Measurements from ENCODE around the gene PSMB7.

Gene PSMB7

DNA sequence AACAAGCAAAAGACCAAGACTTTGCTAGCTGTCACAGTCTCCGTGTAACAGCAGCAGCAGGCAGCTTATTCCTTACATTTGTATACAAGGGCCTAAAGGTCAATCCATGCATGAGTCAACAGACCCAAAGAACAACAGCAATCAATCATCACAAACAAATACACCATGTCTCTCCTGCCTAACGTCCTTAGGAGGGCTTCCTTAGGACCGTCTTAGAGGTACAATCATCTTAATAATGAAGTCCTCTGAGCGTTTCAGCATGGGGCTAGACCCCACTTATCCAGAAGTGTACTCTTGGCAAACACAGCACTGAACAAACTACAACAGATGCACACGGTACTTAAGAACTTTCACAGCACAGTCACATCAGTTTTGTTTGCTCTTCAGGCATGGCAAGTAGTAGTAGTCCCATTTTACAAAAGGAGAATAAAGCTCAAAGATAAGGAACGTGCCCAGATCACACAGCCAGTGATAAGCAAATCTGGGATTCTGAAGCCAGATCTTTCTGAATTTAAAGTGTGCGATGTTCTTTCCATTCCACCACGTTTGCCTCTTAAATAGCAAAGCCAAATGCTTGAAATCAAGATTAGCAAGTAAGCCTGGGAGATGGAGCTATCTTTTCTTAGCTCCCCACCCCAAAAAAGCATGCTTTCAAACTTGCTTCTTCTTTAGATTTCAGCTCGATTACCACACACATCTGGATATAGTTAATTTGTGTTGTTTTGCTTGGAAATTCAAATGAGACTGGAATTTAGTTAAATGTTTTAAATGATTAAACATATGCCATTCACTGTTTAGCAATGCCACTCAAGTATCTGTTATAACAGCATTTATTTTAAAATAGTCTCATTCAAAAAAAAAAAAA is 24.2 kb downstream of the PSMB7 start:
- Histone ChIP-seq H3K9me3 (ENCODE audit: low read length) (no peaks in the 10 kb centered on the region), H3K36me3 (ENCODE audit: insufficient read depth, low read length) (peaks cover 22% of the 10 kb centered on the region; the same call in 1 of the 2 replicates), H3K4me2 (ENCODE audit: low read length) (no peak overlapping the region), H3K4me1 (ENCODE audit: insufficient read depth, low read length, severe bottlenecking) (peaks cover 3% of the 10 kb centered on the region), H4K20me1 (ENCODE audit: insufficient read depth, low read length) (no peaks in the 10 kb centered on the region), H3K4me3 (ENCODE audit: low read depth, low read length, poor library complexity, severe bottlenecking) (no peak overlapping the region), H3K79me2 (ENCODE audit: insufficient read depth, low read length) (peaks cover 68% of the 10 kb centered on the region), H3K9ac (ENCODE audit: low read length) (no peak overlapping the region), H3K9me2 (ENCODE audit: low read depth, low read length) (no peaks in the 10 kb centered on the region), H3K27me3 (ENCODE audit: insufficient read depth, low read length) (no peaks in the 10 kb centered on the region), H3F3A (ENCODE audit: insufficient read depth, low read length) (no peaks in the 10 kb centered on the region), H3K27ac (ENCODE audit: low read depth, low read length, poor library complexity, severe bottlenecking) (no peak overlapping the region), H2AFZ (ENCODE audit: low read length) (no peak overlapping the region)
- TF ChIP-seq EZH2 (IDR thresholded peaks at IDR 0.05; ENCODE audit: borderline replicate concordance, low read length), result no peak
- TF ChIP-seq, protein P1, sequence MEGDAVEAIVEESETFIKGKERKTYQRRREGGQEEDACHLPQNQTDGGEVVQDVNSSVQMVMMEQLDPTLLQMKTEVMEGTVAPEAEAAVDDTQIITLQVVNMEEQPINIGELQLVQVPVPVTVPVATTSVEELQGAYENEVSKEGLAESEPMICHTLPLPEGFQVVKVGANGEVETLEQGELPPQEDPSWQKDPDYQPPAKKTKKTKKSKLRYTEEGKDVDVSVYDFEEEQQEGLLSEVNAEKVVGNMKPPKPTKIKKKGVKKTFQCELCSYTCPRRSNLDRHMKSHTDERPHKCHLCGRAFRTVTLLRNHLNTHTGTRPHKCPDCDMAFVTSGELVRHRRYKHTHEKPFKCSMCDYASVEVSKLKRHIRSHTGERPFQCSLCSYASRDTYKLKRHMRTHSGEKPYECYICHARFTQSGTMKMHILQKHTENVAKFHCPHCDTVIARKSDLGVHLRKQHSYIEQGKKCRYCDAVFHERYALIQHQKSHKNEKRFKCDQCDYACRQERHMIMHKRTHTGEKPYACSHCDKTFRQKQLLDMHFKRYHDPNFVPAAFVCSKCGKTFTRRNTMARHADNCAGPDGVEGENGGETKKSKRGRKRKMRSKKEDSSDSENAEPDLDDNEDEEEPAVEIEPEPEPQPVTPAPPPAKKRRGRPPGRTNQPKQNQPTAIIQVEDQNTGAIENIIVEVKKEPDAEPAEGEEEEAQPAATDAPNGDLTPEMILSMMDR (IDR thresholded peaks at IDR 0.05; ENCODE audit: low read length), result no peak

DNA sequence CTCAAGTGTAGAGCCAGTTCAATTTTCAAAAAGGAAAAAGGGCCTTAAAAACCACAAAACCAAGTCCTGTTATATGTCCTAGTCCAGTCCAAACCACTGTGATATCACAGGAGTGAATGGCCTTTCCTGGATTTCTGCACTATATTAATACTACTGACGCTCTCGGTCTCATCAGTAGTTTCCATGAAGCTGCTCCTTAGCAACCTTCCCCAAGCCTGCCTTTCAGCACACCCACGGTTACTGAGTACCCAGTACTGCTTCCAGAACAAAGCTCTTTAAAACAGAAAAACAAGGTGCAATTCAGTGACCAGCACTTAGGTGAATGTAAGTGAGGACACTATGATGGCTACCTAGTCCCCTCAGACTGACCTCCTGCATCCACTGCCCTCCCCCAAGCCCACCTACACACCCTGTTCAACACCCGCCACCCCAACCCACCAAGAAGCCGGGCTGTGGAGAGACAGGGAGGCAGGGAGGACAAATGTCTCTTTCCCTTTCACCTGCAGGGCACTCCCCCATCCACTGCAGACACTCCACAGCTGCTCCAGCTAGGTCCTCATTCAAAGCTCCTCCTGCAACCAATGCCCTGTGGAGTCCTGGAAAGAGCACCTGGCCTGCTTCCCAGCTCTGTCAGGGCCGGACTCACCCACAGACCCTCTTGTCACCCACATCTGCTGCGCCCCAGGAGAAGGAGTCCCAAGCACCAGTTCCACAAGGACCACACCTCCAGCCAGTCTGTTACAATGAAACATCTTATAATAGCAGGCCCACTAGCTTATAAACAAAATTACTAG is 25.9 kb downstream of the PSMB7 start:
- no peak overlapping the region for H3K9ac ChIP-seq (ENCODE audit: low read length)
- H2AFZ ChIP-seq (ENCODE audit: low read length), result no peak overlapping the region
- peaks cover 66% of the 10 kb centered on the region for H3K79me2 ChIP-seq (ENCODE audit: insufficient read depth, low read length)
- no peaks in the 10 kb centered on the region for H3K9me2 ChIP-seq (ENCODE audit: low read depth, low read length)
- no peaks in the 10 kb centered on the region for H3K9me3 ChIP-seq (ENCODE audit: low read length)
- no peak overlapping the region for H3K4me2 ChIP-seq (ENCODE audit: low read length)
- peaks cover 2% of the 10 kb centered on the region for H3K4me1 ChIP-seq (ENCODE audit: insufficient read depth, low read length, severe bottlenecking)
- H3K27ac ChIP-seq (ENCODE audit: low read depth, low read length, poor library complexity, severe bottlenecking), result no peak overlapping the region
- no peaks in the 10 kb centered on the region for H4K20me1 ChIP-seq (ENCODE audit: insufficient read depth, low read length)
- TF ChIP-seq EZH2 (IDR thresholded peaks at IDR 0.05; ENCODE audit: borderline replicate concordance, low read length), result no peak
- TF ChIP-seq, protein P1 (IDR thresholded peaks at IDR 0.05; ENCODE audit: low read length), result no peak
- H3F3A ChIP-seq (ENCODE audit: insufficient read depth, low read length), result no peaks in the 10 kb centered on the region
- H3K4me3 ChIP-seq (ENCODE audit: low read depth, low read length, poor library complexity, severe bottlenecking), result no peak overlapping the region
- H3K27me3 ChIP-seq (ENCODE audit: insufficient read depth, low read length), result no peaks in the 10 kb centered on the region
- H3K36me3 ChIP-seq (ENCODE audit: insufficient read depth, low read length), result peaks cover 21% of the 10 kb centered on the region; the same call in 1 of the 2 replicates

DNA sequence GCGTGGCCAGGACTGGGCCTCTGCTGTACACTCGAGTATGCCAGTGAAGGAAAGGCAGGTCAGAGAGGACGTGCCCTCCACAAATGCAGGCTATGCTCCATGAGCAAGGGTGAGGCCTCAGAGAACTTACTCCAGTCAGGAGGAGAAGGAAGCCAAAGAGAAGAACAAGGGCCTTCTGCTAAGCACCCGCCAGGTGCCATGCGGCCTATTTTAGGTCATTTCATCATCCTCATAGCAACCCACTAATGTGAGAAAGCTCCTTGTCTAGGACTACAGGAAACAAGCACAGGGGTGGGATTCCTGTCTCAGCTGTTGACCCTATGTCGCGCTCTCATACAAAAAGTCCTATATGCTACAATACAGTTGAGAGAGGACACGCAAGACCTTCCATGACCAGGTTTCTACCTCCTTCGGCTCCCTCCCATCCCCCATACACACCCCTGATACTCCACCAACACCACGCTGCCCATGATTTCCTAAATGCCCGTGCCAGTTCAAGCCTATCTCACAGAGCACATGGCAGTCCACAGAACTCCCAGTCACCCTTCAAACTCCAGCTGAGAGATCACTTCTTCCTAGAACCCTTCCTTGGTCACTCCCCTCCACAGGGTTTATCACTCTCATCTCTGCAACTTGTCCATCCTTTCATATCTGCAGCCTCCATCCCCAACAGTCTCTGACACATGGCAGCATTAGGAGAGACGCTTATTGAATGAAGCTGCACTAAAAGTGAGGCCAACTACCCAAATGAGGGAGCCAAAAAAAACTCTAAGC is 26.8 kb downstream of the PSMB7 start:
- peaks cover 65% of the 10 kb centered on the region for H3K79me2 ChIP-seq (ENCODE audit: insufficient read depth, low read length)
- H4K20me1 ChIP-seq (ENCODE audit: insufficient read depth, low read length), result no peaks in the 10 kb centered on the region
- no peak overlapping the region for H3K9ac ChIP-seq (ENCODE audit: low read length)
- no peak overlapping the region for H3K4me3 ChIP-seq (ENCODE audit: low read depth, low read length, poor library complexity, severe bottlenecking)
- H3K9me3 ChIP-seq (ENCODE audit: low read length), result no peaks in the 10 kb centered on the region
- no peaks in the 10 kb centered on the region for H3F3A ChIP-seq (ENCODE audit: insufficient read depth, low read length)
- TF ChIP-seq, protein P1 (IDR thresholded peaks at IDR 0.05; ENCODE audit: low read length), result no peak
- no peak for TF ChIP-seq EZH2 (IDR thresholded peaks at IDR 0.05; ENCODE audit: borderline replicate concordance, low read length)
- no peak overlapping the region for H3K4me2 ChIP-seq (ENCODE audit: low read length)
- no peaks in the 10 kb centered on the region for H3K4me1 ChIP-seq (ENCODE audit: insufficient read depth, low read length, severe bottlenecking)
- no peak overlapping the region for H2AFZ ChIP-seq (ENCODE audit: low read length)
- H3K27me3 ChIP-seq (ENCODE audit: insufficient read depth, low read length), result no peaks in the 10 kb centered on the region
- peaks cover 26% of the 10 kb centered on the region; the same call in 1 of the 2 replicates for H3K36me3 ChIP-seq (ENCODE audit: insufficient read depth, low read length)
- no peak overlapping the region for H3K27ac ChIP-seq (ENCODE audit: low read depth, low read length, poor library complexity, severe bottlenecking)
- H3K9me2 ChIP-seq (ENCODE audit: low read depth, low read length), result no peaks in the 10 kb centered on the region

Measured in OCI-LY1 (cell line).